ENCODE results near the gene TMPRSS2.
A peak's percentile ranks its signal among the peaks of the same experiment; 100 is the strongest.

The TMPRSS2 gene

DNA sequence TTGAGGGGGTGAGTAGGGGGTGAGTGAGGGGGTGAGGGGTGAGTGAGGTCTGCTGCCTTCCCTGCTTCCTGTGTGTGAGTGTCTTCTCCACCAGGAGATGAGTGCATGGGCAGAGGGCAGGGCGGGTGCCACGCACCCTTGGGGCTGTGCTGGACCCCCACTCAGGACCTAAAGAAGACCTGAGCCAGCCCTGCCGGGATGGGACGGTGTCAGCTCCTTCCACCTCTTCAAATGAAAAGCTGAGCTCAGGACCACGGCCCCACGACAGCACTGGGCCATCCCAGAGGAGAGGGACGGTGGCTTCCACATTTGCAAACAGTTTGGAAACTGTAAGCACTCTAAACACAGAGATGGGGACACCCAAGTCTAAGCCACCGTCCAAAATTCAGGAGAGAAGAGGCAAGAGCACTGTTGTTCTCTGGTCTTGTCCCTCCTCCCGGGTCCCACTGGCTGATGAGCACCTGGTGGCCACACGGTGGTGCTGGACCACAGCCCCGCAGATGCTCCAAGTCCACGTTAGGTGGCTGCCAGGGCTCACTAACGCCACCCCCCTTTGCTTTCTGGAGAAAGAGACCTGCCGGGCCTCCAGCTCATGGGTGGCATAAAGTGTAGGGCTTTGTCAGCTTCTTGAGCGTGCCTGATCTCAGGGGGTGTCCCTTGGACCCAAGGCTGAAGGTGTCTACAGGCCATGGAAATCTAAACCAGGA, 32.1 kb downstream of the TMPRSS2 start:
- H3K9me3 ChIP-seq (ENCODE audit: low read length) = no peaks in the 10 kb centered on the region
- H3K36me3 ChIP-seq (ENCODE audit: insufficient read depth, low read length) = no peaks in the 10 kb centered on the region
- H3F3A ChIP-seq (ENCODE audit: insufficient read depth, low read length) = no peaks in the 10 kb centered on the region
- no peak overlapping the region for H3K4me3 ChIP-seq (ENCODE audit: low read depth, low read length, poor library complexity, severe bottlenecking)
- H3K9me2 ChIP-seq (ENCODE audit: low read depth, low read length) = no peaks in the 10 kb centered on the region
- TF ChIP-seq EZH2 (IDR thresholded peaks at IDR 0.05; ENCODE audit: borderline replicate concordance, low read length) (no peak), CTCF (IDR thresholded peaks at IDR 0.05; ENCODE audit: low read length) (peak; percentile 36; the same call in 1 of the 2 replicates)
- no peak overlapping the region for H2AFZ ChIP-seq (ENCODE audit: low read length)
- H3K4me1 ChIP-seq (ENCODE audit: insufficient read depth, low read length, severe bottlenecking) = no peaks in the 10 kb centered on the region
- H3K79me2 ChIP-seq (ENCODE audit: insufficient read depth, low read length) = no peaks in the 10 kb centered on the region
- no peaks in the 10 kb centered on the region for H4K20me1 ChIP-seq (ENCODE audit: insufficient read depth, low read length)
- H3K27ac ChIP-seq (ENCODE audit: low read depth, low read length, poor library complexity, severe bottlenecking) = no peak overlapping the region
- 0 out of 2 replicates have a peak, but pooled peaks cover 7% of the 10 kb centered on the region for H3K27me3 ChIP-seq (ENCODE audit: insufficient read depth, low read length)
- no peak overlapping the region for H3K9ac ChIP-seq (ENCODE audit: low read length)
- no peak overlapping the region for H3K4me2 ChIP-seq (ENCODE audit: low read length)

DNA sequence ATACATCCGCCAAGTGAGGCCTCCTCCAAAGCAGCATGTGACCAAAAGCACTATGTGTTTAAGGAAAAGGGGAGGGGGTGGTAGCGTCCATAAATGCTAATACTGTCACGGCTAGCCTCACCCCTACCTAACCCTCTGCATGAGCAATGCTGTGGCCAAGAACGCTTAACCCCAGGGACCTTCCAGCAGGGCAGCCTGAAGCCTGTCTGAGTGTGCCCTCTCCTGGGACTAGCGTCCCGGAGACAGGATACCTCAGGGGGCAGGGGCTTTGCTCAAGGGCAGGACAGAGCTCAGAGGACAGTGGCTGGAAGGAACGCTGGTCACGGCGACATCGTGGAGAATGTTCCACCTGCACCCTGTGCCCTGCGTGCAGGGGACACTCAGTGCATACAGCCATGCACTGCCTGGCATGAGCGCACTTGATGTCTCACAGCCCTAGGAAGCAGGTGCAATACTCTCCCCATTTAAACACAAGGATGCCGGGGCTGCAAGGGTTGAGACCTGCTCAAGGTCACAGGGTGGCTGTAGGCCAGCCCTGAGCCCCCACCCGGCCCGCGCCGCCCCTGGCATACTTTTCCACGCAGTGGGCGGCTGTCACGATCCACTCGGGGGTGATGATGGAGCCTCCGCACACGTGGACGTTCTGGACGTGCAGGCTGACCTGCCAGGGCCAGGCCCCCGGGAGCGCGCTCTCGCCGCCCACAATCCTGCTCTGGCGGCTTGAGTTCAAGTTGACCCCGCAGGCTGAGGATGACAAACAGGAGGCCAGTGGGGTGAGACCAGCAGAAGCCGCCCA, 35.0 kb downstream of the TMPRSS2 start:
- Histone ChIP-seq H3K27ac (ENCODE audit: low read depth, low read length, poor library complexity, severe bottlenecking) (no peak overlapping the region), H3K79me2 (ENCODE audit: insufficient read depth, low read length) (no peaks in the 10 kb centered on the region), H3K9me2 (ENCODE audit: low read depth, low read length) (no peaks in the 10 kb centered on the region), H3F3A (ENCODE audit: insufficient read depth, low read length) (no peaks in the 10 kb centered on the region), H4K20me1 (ENCODE audit: insufficient read depth, low read length) (no peaks in the 10 kb centered on the region), H3K4me2 (ENCODE audit: low read length) (no peak overlapping the region), H3K27me3 (ENCODE audit: insufficient read depth, low read length) (0 out of 2 replicates have a peak, but pooled peaks cover 9% of the 10 kb centered on the region), H3K9ac (ENCODE audit: low read length) (no peak overlapping the region), H3K4me3 (ENCODE audit: low read depth, low read length, poor library complexity, severe bottlenecking) (no peak overlapping the region), H2AFZ (ENCODE audit: low read length) (no peak overlapping the region), H3K4me1 (ENCODE audit: insufficient read depth, low read length, severe bottlenecking) (no peaks in the 10 kb centered on the region), H3K9me3 (ENCODE audit: low read length) (no peaks in the 10 kb centered on the region), H3K36me3 (ENCODE audit: insufficient read depth, low read length) (no peaks in the 10 kb centered on the region)
- TF ChIP-seq CTCF (IDR thresholded peaks at IDR 0.05; ENCODE audit: low read length) (no peak), EZH2 (IDR thresholded peaks at IDR 0.05; ENCODE audit: borderline replicate concordance, low read length) (no peak)

DNA sequence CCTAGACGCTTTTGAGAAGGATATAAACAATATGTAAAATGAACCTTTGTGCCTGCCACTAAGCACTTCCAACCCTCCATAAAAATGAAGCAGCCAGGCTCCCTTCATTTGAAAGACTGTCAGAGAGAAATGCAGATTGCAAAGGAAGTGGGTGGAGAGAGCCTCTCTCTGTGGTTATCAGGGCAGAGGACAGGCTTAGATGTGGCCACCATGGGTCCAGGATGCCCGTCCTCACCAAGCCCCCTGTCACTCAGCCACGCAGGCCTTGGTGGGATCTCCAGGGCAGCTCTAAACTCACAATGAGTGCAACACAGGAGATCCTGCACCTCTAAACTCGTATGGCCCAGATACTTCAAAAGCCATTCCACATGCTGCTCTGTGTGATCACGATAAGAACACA, 37.9 kb downstream of the TMPRSS2 start:
- no peak for TF ChIP-seq CTCF (IDR thresholded peaks at IDR 0.05; ENCODE audit: low read length)
- TF ChIP-seq EZH2 (IDR thresholded peaks at IDR 0.05; ENCODE audit: borderline replicate concordance, low read length) = no peak
- no peak overlapping the region for H3K27ac ChIP-seq (ENCODE audit: low read depth, low read length, poor library complexity, severe bottlenecking)
- no peaks in the 10 kb centered on the region for H3K4me1 ChIP-seq (ENCODE audit: insufficient read depth, low read length, severe bottlenecking)
- H3K9ac ChIP-seq (ENCODE audit: low read length) = no peak overlapping the region
- H3K79me2 ChIP-seq (ENCODE audit: insufficient read depth, low read length) = no peaks in the 10 kb centered on the region
- no peaks in the 10 kb centered on the region for H3K9me3 ChIP-seq (ENCODE audit: low read length)
- H3K4me3 ChIP-seq (ENCODE audit: low read depth, low read length, poor library complexity, severe bottlenecking) = no peak overlapping the region
- no peak overlapping the region for H3K4me2 ChIP-seq (ENCODE audit: low read length)
- no peaks in the 10 kb centered on the region for H3F3A ChIP-seq (ENCODE audit: insufficient read depth, low read length)
- H3K9me2 ChIP-seq (ENCODE audit: low read depth, low read length) = no peaks in the 10 kb centered on the region
- no peaks in the 10 kb centered on the region for H3K36me3 ChIP-seq (ENCODE audit: insufficient read depth, low read length)
- 0 out of 2 replicates have a peak, but pooled peaks cover 6% of the 10 kb centered on the region for H3K27me3 ChIP-seq (ENCODE audit: insufficient read depth, low read length)
- H4K20me1 ChIP-seq (ENCODE audit: insufficient read depth, low read length) = no peaks in the 10 kb centered on the region
- H2AFZ ChIP-seq (ENCODE audit: low read length) = no peak overlapping the region
